ENCODE data around the gene DHX30. TPM values are rescaled to one million over a fixed set of nuclear protein-coding genes. Genes with fewer than 3 reads are reported as not detected.

The DHX30 gene
- polyA plus RNA-seq, 1 of the 3 experiments (the other 2 are of a cell fraction), result 86.3 TPM

- Histone ChIP-seq H3F3A (replicated peaks; ENCODE audit: insufficient read depth) (peaks cover 7% of the 10 kb centered on the region), H3K4me1 (ENCODE audit: control insufficient read depth in 1 of 2, insufficient read depth in 2 of 2, low read depth in 1 of 2, low read length in 1 of 2) (no peaks in the 10 kb centered on the region), H3K36me3 (replicated peaks in 1 of 2; ENCODE audit: control insufficient read depth in 1 of 2, insufficient read depth in 2 of 2, low read length in 1 of 2) (peaks cover 5 to 31% of the 10 kb centered on the region in 2 experiments), H3K79me2 (ENCODE audit: insufficient read depth) (peaks cover 99% of the 10 kb centered on the region), H3K4me2 (no peak overlapping the region), H3K9me3 (no peaks in the 10 kb centered on the region), H3K27ac (ENCODE audit: low read depth in 2 of 2, low read length in 1 of 2) (no peak overlapping the region), H3K27me3 (ENCODE audit: insufficient read depth) (no peaks in the 10 kb centered on the region), H3K4me3 (ENCODE audit: low read depth in 2 of 2, low read length in 1 of 2) (no peak overlapping the region), H3K9ac (no peak overlapping the region), H4K20me1 (ENCODE audit: insufficient read depth) (peaks cover 28% of the 10 kb centered on the region), H2AFZ (ENCODE audit: low read depth) (no peak overlapping the region), H3K9me2 (no peaks in the 10 kb centered on the region)
- TF ChIP-seq SIN3A (IDR thresholded peaks at IDR 0.05; ENCODE audit: borderline replicate concordance, low read depth, low read length) (no peak), TEAD4 (IDR thresholded peaks at IDR 0.05; ENCODE audit: borderline replicate concordance, insufficient read depth) (no peak), MAX (IDR thresholded peaks at IDR 0.05; ENCODE audit: low read depth) (no peak), GABPA (IDR thresholded peaks at IDR 0.05; ENCODE audit: low read depth) (no peak), NFIC (IDR thresholded peaks at IDR 0.05; ENCODE audit: borderline replicate concordance) (no peak), IRF3 (IDR thresholded peaks at IDR 0.05; ENCODE audit: low read depth, low read length) (no peak), RCOR1 (IDR thresholded peaks at IDR 0.05; ENCODE audit: low read length) (no peak), TCF12 (IDR thresholded peaks at IDR 0.05) (no peak), SMC3 (IDR thresholded peaks at IDR 0.05; ENCODE audit: low read depth, low read length) (no peak), USF2 (IDR thresholded peaks at IDR 0.05; ENCODE audit: borderline replicate concordance, low read depth, low read length) (no peak)
- no peak for DNase-seq
- WGBS (ENCODE audit: low lambda C conversion rate), result 93% methylated on average over 4 of the region's 4 CpGs
- CTCF ChIA-PET, result no interaction called here
- POLR2A ChIA-PET, result no interaction called here
These were observed 41.9 kb upstream of the DHX30 start for GRCh38 chr3:47761046-47761445.

- Histone ChIP-seq H4K20me1 (ENCODE audit: insufficient read depth) (peaks cover 25% of the 10 kb centered on the region), H3K79me2 (ENCODE audit: insufficient read depth) (peaks cover 99% of the 10 kb centered on the region), H3K27ac (ENCODE audit: low read depth in 2 of 2, low read length in 1 of 2) (no peak overlapping the region), H3K9me2 (no peaks in the 10 kb centered on the region), H3F3A (replicated peaks; ENCODE audit: insufficient read depth) (peaks cover 3% of the 10 kb centered on the region), H3K4me3 (ENCODE audit: low read depth in 2 of 2, low read length in 1 of 2) (no peak overlapping the region), H3K9me3 (no peaks in the 10 kb centered on the region), H2AFZ (ENCODE audit: low read depth) (no peak overlapping the region), H3K4me2 (no peak overlapping the region), H3K27me3 (ENCODE audit: insufficient read depth) (no peaks in the 10 kb centered on the region), H3K4me1 (ENCODE audit: control insufficient read depth in 1 of 2, insufficient read depth in 2 of 2, low read depth in 1 of 2, low read length in 1 of 2) (no peaks in the 10 kb centered on the region), H3K9ac (no peak overlapping the region), H3K36me3 (replicated peaks in 1 of 2; ENCODE audit: control insufficient read depth in 1 of 2, insufficient read depth in 2 of 2, low read length in 1 of 2) (peaks cover 5 to 22% of the 10 kb centered on the region in 2 experiments)
- WGBS (ENCODE audit: low lambda C conversion rate), result 64% methylated on average over 4 of the region's 4 CpGs
- ChIA-PET POLR2A (no interaction called here), CTCF (no interaction called here)
- DNase-seq, result no peak
- no peak for TF ChIP-seq FOSL2 (IDR thresholded peaks at IDR 0.05; ENCODE audit: borderline replicate concordance, low read depth)
- TF ChIP-seq FOXM1 (IDR thresholded peaks at IDR 0.05; ENCODE audit: low read depth), result no peak
- no peak for TF ChIP-seq NFIC (IDR thresholded peaks at IDR 0.05; ENCODE audit: borderline replicate concordance)
- no peak for TF ChIP-seq GABPA (IDR thresholded peaks at IDR 0.05; ENCODE audit: low read depth)
These were observed 40.7 kb upstream of the DHX30 start for GRCh38 chr3:47762233-47762632.
